ENCODE measurements around the gene ABHD12B.

ABHD12B gene

DNA sequence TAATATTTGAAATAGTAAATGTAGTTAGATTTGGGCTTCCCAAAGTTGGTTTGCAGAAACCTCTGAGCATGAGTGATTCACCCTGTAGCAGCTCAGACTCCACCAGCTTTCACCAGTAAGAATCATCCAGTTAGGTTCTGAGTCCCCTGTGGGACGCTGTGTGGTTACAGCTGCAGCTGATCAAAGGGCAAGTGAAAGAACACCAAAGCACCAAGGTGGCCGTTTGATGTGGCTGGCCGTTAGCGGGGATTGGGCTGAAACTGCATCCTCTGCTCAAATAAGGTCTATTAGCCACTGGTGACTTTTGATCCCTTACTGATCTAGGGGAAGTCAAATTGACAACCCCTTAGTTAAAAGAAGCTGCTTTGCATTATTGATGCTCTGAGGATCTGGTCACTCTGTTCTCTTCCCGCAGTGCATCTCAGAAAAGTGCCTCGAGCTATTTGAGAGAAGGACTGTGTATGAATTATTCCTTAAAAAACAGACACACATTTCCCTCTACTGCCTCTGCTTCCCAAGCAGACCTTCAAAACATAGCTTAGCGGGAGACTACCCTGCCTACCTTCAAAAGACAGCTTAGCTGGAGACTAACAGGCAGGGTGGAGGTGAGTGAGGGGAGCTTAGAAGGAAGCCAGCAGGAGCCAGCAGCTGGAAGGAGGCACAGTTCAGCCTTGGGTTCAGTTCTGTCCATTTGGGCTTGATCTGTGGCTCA is 3.7 kb downstream of the ABHD12B start:
- TF ChIP-seq POLR2AphosphoS5 (IDR thresholded peaks at IDR 0.05; ENCODE audit: low read depth) = no peak
- DNase-seq (ENCODE audit: low read depth in 1 of 2, low spot score in 1 of 2) = no peak
- no peak overlapping the region for H3K4me3 ChIP-seq (replicated peaks; ENCODE audit: insufficient read depth, low read length)
- no peaks in the 10 kb centered on the region for H3K27me3 ChIP-seq (ENCODE audit: insufficient read depth, poor library complexity, severe bottlenecking)
- no peak overlapping the region for H3K27ac ChIP-seq (replicated peaks)

- no peak for DNase-seq (ENCODE audit: low read depth in 1 of 2, low spot score in 1 of 2)
- H3K27me3 ChIP-seq (ENCODE audit: insufficient read depth, poor library complexity, severe bottlenecking) = no peaks in the 10 kb centered on the region
Observed at GRCh38 chr14:50882932-50883826, 11.3 kb downstream of the ABHD12B start.

GRCh38 chr14:50883827-50884197 is 12.0 kb downstream of the ABHD12B start:
- Histone ChIP-seq H3K4me3 (replicated peaks; ENCODE audit: insufficient read depth, low read length) (no peak overlapping the region), H3K27ac (replicated peaks) (no peak overlapping the region), H3K27me3 (ENCODE audit: insufficient read depth, poor library complexity, severe bottlenecking) (no peaks in the 10 kb centered on the region)
- DNase-seq (ENCODE audit: low read depth in 1 of 2, low spot score in 1 of 2) = no peak
- TF ChIP-seq POLR2AphosphoS5 (IDR thresholded peaks at IDR 0.05; ENCODE audit: low read depth) (no peak), GABPA (IDR thresholded peaks at IDR 0.05; ENCODE audit: low read depth) (no peak), SPI1 (IDR thresholded peaks at IDR 0.05; ENCODE audit: borderline replicate concordance, low read depth) (no peak)

More at GRCh38 chr14:50882932-50883826, 11.3 kb downstream of the ABHD12B start:
- TF ChIP-seq GABPA (IDR thresholded peaks at IDR 0.05; ENCODE audit: low read depth) = no peak
- no peak for TF ChIP-seq SPI1 (IDR thresholded peaks at IDR 0.05; ENCODE audit: borderline replicate concordance, low read depth)
- TF ChIP-seq, protein P1, sequence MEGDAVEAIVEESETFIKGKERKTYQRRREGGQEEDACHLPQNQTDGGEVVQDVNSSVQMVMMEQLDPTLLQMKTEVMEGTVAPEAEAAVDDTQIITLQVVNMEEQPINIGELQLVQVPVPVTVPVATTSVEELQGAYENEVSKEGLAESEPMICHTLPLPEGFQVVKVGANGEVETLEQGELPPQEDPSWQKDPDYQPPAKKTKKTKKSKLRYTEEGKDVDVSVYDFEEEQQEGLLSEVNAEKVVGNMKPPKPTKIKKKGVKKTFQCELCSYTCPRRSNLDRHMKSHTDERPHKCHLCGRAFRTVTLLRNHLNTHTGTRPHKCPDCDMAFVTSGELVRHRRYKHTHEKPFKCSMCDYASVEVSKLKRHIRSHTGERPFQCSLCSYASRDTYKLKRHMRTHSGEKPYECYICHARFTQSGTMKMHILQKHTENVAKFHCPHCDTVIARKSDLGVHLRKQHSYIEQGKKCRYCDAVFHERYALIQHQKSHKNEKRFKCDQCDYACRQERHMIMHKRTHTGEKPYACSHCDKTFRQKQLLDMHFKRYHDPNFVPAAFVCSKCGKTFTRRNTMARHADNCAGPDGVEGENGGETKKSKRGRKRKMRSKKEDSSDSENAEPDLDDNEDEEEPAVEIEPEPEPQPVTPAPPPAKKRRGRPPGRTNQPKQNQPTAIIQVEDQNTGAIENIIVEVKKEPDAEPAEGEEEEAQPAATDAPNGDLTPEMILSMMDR (IDR thresholded peaks at IDR 0.05; ENCODE audit: insufficient read depth, low read length) = no peak
- no peak for TF ChIP-seq POLR2AphosphoS5 (IDR thresholded peaks at IDR 0.05; ENCODE audit: low read depth)
- TF ChIP-seq, protein P2, sequence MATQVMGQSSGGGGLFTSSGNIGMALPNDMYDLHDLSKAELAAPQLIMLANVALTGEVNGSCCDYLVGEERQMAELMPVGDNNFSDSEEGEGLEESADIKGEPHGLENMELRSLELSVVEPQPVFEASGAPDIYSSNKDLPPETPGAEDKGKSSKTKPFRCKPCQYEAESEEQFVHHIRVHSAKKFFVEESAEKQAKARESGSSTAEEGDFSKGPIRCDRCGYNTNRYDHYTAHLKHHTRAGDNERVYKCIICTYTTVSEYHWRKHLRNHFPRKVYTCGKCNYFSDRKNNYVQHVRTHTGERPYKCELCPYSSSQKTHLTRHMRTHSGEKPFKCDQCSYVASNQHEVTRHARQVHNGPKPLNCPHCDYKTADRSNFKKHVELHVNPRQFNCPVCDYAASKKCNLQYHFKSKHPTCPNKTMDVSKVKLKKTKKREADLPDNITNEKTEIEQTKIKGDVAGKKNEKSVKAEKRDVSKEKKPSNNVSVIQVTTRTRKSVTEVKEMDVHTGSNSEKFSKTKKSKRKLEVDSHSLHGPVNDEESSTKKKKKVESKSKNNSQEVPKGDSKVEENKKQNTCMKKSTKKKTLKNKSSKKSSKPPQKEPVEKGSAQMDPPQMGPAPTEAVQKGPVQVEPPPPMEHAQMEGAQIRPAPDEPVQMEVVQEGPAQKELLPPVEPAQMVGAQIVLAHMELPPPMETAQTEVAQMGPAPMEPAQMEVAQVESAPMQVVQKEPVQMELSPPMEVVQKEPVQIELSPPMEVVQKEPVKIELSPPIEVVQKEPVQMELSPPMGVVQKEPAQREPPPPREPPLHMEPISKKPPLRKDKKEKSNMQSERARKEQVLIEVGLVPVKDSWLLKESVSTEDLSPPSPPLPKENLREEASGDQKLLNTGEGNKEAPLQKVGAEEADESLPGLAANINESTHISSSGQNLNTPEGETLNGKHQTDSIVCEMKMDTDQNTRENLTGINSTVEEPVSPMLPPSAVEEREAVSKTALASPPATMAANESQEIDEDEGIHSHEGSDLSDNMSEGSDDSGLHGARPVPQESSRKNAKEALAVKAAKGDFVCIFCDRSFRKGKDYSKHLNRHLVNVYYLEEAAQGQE (IDR thresholded peaks at IDR 0.05; ENCODE audit: insufficient replicate concordance, low read depth) = no peak
- Histone ChIP-seq H3K4me3 (replicated peaks; ENCODE audit: insufficient read depth, low read length) (no peak overlapping the region), H3K27ac (replicated peaks) (no peak overlapping the region)

DNA sequence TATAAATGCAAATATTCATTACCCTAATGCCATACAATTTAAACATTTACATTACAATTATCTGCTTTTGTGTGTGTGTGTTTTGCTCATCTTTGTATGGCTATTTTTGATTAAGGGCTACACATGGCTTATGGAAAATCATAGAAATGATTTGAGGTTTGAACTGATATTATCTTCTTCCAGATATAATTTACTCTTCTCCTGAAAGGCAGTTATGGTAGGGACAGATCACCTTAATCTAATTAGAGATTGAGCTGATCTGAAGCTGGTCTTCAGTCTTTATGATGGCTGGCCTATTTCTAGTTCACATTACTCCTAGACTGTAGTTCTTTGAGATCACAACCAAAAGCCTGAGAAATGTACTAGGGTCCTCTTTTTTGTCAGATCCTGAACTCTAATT is 15.6 kb downstream of the ABHD12B start:
- Histone ChIP-seq H3K27ac (replicated peaks) (no peak overlapping the region; the same call in 1 of the 2 replicates), H3K4me3 (replicated peaks; ENCODE audit: insufficient read depth, low read length) (no peak overlapping the region), H3K27me3 (ENCODE audit: insufficient read depth, poor library complexity, severe bottlenecking) (no peaks in the 10 kb centered on the region)
- no peak for DNase-seq (ENCODE audit: low read depth in 1 of 2, low spot score in 1 of 2)
- TF ChIP-seq GABPA (IDR thresholded peaks at IDR 0.05; ENCODE audit: low read depth) (no peak), SPI1 (IDR thresholded peaks at IDR 0.05; ENCODE audit: borderline replicate concordance, low read depth) (no peak), POLR2AphosphoS5 (IDR thresholded peaks at IDR 0.05; ENCODE audit: low read depth) (no peak)
- TF ChIP-seq, protein P2 (IDR thresholded peaks at IDR 0.05; ENCODE audit: insufficient replicate concordance, low read depth) = no peak
- TF ChIP-seq, protein P1 (IDR thresholded peaks at IDR 0.05; ENCODE audit: insufficient read depth, low read length) = no peak

Measured in HL-60 (cell line).